Karpas-422 (cell line): ENCODE measurements around the gene NXF1. TPM values are rescaled to one million over a fixed set of nuclear protein-coding genes. Genes with fewer than 3 reads are reported as not detected.
"Not testable (repeated sequence)": the region's sequence is repeated elsewhere in the genome, so short reads cannot be mapped to it uniquely, and the experiment has no call there.

ENCODE experiments used
- DNase-seq: peaks from one replicate; pipeline ENCODE4 v3.0.0-alpha.2; 2015
- H2AFZ ChIP-seq: fragments of 200-600 bp; sonication (generic); 2 replicates; pipeline ENCODE4 v1.6.1; 2014; ENCODE audit warnings: antibody characterized with exemption, low read length, mixed read lengths
- H3K27ac ChIP-seq: fragments of 200-600 bp; sonication (generic); 2 replicates; pipeline ENCODE4 v1.5.1; 2014; ENCODE audit warnings: mild to moderate bottlenecking, low read length, moderate library complexity
- H3K27me3 ChIP-seq: fragments of 200-600 bp; sonication (generic); 2 replicates; pipeline ENCODE4 v1.6.1; 2014; ENCODE audit warnings: low read length, mixed read lengths
- H3K36me3 ChIP-seq: fragments of 200-600 bp; sonication (generic); 2 replicates; pipeline ENCODE4 v1.6.1; 2014; ENCODE audit warnings: low read length, mixed read lengths; ENCODE audit not compliant: insufficient read depth
- H3K4me1 ChIP-seq: fragments of 200-600 bp; sonication (generic); 2 replicates; pipeline ENCODE4 v1.6.1; 2014; ENCODE audit warnings: mild to moderate bottlenecking, low read length, mixed read lengths
- H3K4me2 ChIP-seq: fragments of 200-600 bp; sonication (generic); 2 replicates; pipeline ENCODE4 v1.6.1; 2014; ENCODE audit warnings: low read length, low read depth, mild to moderate bottlenecking; ENCODE audit not compliant: poor library complexity, severe bottlenecking
- H3K4me3 ChIP-seq: fragments of 200-600 bp; sonication (generic); 2 replicates; pipeline ENCODE4 v1.5.1; 2014; ENCODE audit warnings: mild to moderate bottlenecking, antibody characterized with exemption, low read length, mixed read lengths
- H3K79me2 ChIP-seq: fragments of 200-600 bp; sonication (generic); 2 replicates; pipeline ENCODE4 v1.6.1; 2014; ENCODE audit warnings: mild to moderate bottlenecking, low read length, mixed read lengths
- H3K9ac ChIP-seq: fragments of 200-600 bp; sonication (generic); 2 replicates; pipeline ENCODE4 v1.6.0; 2014; ENCODE audit warnings: low read length
- H3K9me2 ChIP-seq: fragments of 200-600 bp; sonication (generic), shearing (Covaris generic); replicated peaks from 2 replicates; pipeline ENCODE4 v1.6.0; 2014; ENCODE audit warnings: mild to moderate bottlenecking, low read length, moderate library complexity; ENCODE audit not compliant: insufficient read depth
- H3K9me3 ChIP-seq: fragments of 300-700, 200-600 bp; sonication (generic); 2 replicates; pipeline ENCODE4 v1.6.1; 2014; ENCODE audit warnings: low read length, mixed read lengths
- H4K20me1 ChIP-seq: fragments of 200-600 bp; sonication (generic); 2 replicates; pipeline ENCODE4 v1.6.1; 2014; ENCODE audit warnings: mild to moderate bottlenecking, antibody characterized with exemption, low read length, low read depth; ENCODE audit not compliant: insufficient read depth
- total RNA-seq: library from RNA; depleted of rRNA; stranded (reverse); fragments of >200 nt; shearing (Covaris generic); gene quantifications from 2 replicates; pipeline ENCODE4 v1.2.3, GENCODE V29; 2014; ENCODE audit warnings: low replicate concordance

The NXF1 gene
- total RNA-seq, 1 experiment from 2014 or later: 37.5 TPM

GRCh38 chr11:62847767-62848314, 42.6 kb upstream of the NXF1 start:
- Histone ChIP-seq H3K36me3 (peaks cover 10% of the 10 kb centered on the region), H3K79me2 (no peaks in the 10 kb centered on the region), H3K4me1 (peaks cover 9% of the 10 kb centered on the region), H3K9me2 (no peaks in the 10 kb centered on the region), H3K27me3 (no peaks in the 10 kb centered on the region), H3K4me3 (no peak overlapping the region), H2AFZ (no peak overlapping the region), H3K4me2 (no peak overlapping the region), H3K9me3 (no peaks in the 10 kb centered on the region), H3K27ac (no peak overlapping the region), H3K9ac (no peak overlapping the region), H4K20me1 (peaks cover 5% of the 10 kb centered on the region; the same call in 1 of the 2 replicates)
- peak; percentile 40 for DNase-seq

GRCh38 chr11:62846177-62846576, 40.9 kb upstream of the NXF1 start:
- Histone ChIP-seq H3K4me3 (no peak overlapping the region), H4K20me1 (no peaks in the 10 kb centered on the region), H3K4me2 (no peak overlapping the region), H3K9me2 (no peaks in the 10 kb centered on the region), H3K27ac (no peak overlapping the region), H3K4me1 (peaks cover 12% of the 10 kb centered on the region), H3K9ac (no peak overlapping the region), H3K79me2 (no peaks in the 10 kb centered on the region), H3K36me3 (no peaks in the 10 kb centered on the region), H2AFZ (no peak overlapping the region), H3K27me3 (no peaks in the 10 kb centered on the region), H3K9me3 (no peaks in the 10 kb centered on the region)
- DNase-seq: no peak

- no peaks in the 10 kb centered on the region for H3K36me3 ChIP-seq
- H3K4me3 ChIP-seq: no peak overlapping the region
- no peaks in the 10 kb centered on the region for H3K27me3 ChIP-seq
- H3K79me2 ChIP-seq: peaks cover 3% of the 10 kb centered on the region
- no peak overlapping the region for H3K9ac ChIP-seq
- H4K20me1 ChIP-seq: no peaks in the 10 kb centered on the region
- H3K27ac ChIP-seq: no peak overlapping the region
- no peaks in the 10 kb centered on the region for H3K9me3 ChIP-seq
- no peak overlapping the region for H3K4me2 ChIP-seq
- peaks cover 24% of the 10 kb centered on the region for H3K4me1 ChIP-seq
- no peak for DNase-seq
- H3K9me2 ChIP-seq: no peaks in the 10 kb centered on the region
- no peak overlapping the region for H2AFZ ChIP-seq
Measured at GRCh38 chr11:62844154-62844553, 38.9 kb upstream of the NXF1 start.

GRCh38 chr11:62843466-62843865, 38.2 kb upstream of the NXF1 start:
- no peak overlapping the region for H3K4me3 ChIP-seq
- H3K4me2 ChIP-seq: no peak overlapping the region
- H3K36me3 ChIP-seq: no peaks in the 10 kb centered on the region
- no peak overlapping the region for H2AFZ ChIP-seq
- no peak overlapping the region for H3K9ac ChIP-seq
- no peaks in the 10 kb centered on the region for H4K20me1 ChIP-seq
- DNase-seq: peak; percentile 40
- no peaks in the 10 kb centered on the region for H3K9me2 ChIP-seq
- H3K9me3 ChIP-seq: no peaks in the 10 kb centered on the region
- no peaks in the 10 kb centered on the region for H3K27me3 ChIP-seq
- H3K4me1 ChIP-seq: peaks cover 26% of the 10 kb centered on the region
- peaks cover 10% of the 10 kb centered on the region for H3K79me2 ChIP-seq
- H3K27ac ChIP-seq: no peak overlapping the region

GRCh38 chr11:62842891-62843290, 37.7 kb upstream of the NXF1 start:
- Histone ChIP-seq H3K79me2 (peaks cover 16% of the 10 kb centered on the region), H3K4me2 (peak overlapping the region; percentile 82), H3K9ac (peak overlapping the region; percentile 86; the same call in 1 of the 2 replicates)

GRCh38 chr11:62842171-62842741, 37.0 kb upstream of the NXF1 start:
- peak overlapping the region; percentile 86 for H3K9ac ChIP-seq
- peaks cover 22% of the 10 kb centered on the region for H3K79me2 ChIP-seq
- peaks cover 37% of the 10 kb centered on the region for H3K4me1 ChIP-seq
- H4K20me1 ChIP-seq: no peaks in the 10 kb centered on the region
- peak overlapping the region; percentile 92 for H3K27ac ChIP-seq
- H2AFZ ChIP-seq: peak overlapping the region; percentile 80
- H3K36me3 ChIP-seq: peaks cover 6% of the 10 kb centered on the region; the same call in 1 of the 2 replicates
- H3K9me2 ChIP-seq: no peaks in the 10 kb centered on the region
- H3K27me3 ChIP-seq: no peaks in the 10 kb centered on the region
- no peaks in the 10 kb centered on the region for H3K9me3 ChIP-seq
- peak; percentile 49 for DNase-seq
- H3K4me2 ChIP-seq: peak overlapping the region; percentile 82
- peak overlapping the region; percentile 97 for H3K4me3 ChIP-seq

More at GRCh38 chr11:62842891-62843290, 37.7 kb upstream of the NXF1 start:
- H4K20me1 ChIP-seq, H3K4me3 ChIP-seq, H3K27ac ChIP-seq, H3K9me3 ChIP-seq, H3K9me2 ChIP-seq, H3K36me3 ChIP-seq, H2AFZ ChIP-seq, H3K27me3 ChIP-seq: not testable (repeated sequence)
- peaks cover 32% of the 10 kb centered on the region for H3K4me1 ChIP-seq
- peak; percentile 32 for DNase-seq

- Histone ChIP-seq H3K79me2 (peaks cover 27% of the 10 kb centered on the region), H3K4me3 (peak overlapping the region; percentile 97), H3K9me2 (no peaks in the 10 kb centered on the region), H4K20me1 (no peaks in the 10 kb centered on the region), H2AFZ (peak overlapping the region; percentile 80), H3K9me3 (no peaks in the 10 kb centered on the region), H3K4me1 (peaks cover 37% of the 10 kb centered on the region), H3K27ac (peak overlapping the region; percentile 92), H3K4me2 (peak overlapping the region; percentile 82), H3K36me3 (peaks cover 10% of the 10 kb centered on the region; the same call in 1 of the 2 replicates), H3K9ac (peak overlapping the region; percentile 86), H3K27me3 (no peaks in the 10 kb centered on the region)
- DNase-seq: peak; percentile 97
Measured at GRCh38 chr11:62841361-62842170, 36.3 kb upstream of the NXF1 start.

GRCh38 chr11:62840721-62841360, 35.6 kb upstream of the NXF1 start:
- peak overlapping the region; percentile 68; the same call in 1 of the 2 replicates for H2AFZ ChIP-seq

More at GRCh38 chr11:62840721-62841360, 35.6 kb upstream of the NXF1 start:
- Histone ChIP-seq H3K4me1 (peaks cover 37% of the 10 kb centered on the region), H3K79me2 (peaks cover 29% of the 10 kb centered on the region), H3K36me3 (peaks cover 16% of the 10 kb centered on the region; the same call in 1 of the 2 replicates), H3K9ac (peak overlapping the region; percentile 86), H3K4me2 (peak overlapping the region; percentile 82), H3K4me3 (peak overlapping the region; percentile 97), H3K27ac (peak overlapping the region; percentile 92)
- H3K9me2 ChIP-seq, H3K9me3 ChIP-seq, H3K27me3 ChIP-seq, H4K20me1 ChIP-seq: not testable (repeated sequence)
- peak; percentile 80 for DNase-seq
